Esophagus squamous epithelium (tissue), 5 donors: Measurements from ENCODE around the gene COL1A2. TPM values are rescaled to one million over a fixed set of nuclear protein-coding genes. Genes with fewer than 3 reads are reported as not detected.

Experiments
- DNase-seq: peaks from one replicate; lab custom pipeline; 2025; lab: John Stamatoyannopoulos, UW
- H3K27ac ChIP-seq, 4 donors: fragments of 200-600 bp; sonication (generic); one replicate each; pipeline ENCODE4 v1.5.1; 2016 to 2019; ENCODE audit warnings: mild to moderate bottlenecking in 1 of 4
- H3K27me3 ChIP-seq, 4 donors: fragments of 200-600 bp; sonication (generic); 1 replicate in 3 of 4; 2 replicates in 1 of 4; pipeline versions ENCODE4 v1.5.1 to v1.6.0; 2017 to 2021; ENCODE audit warnings: antibody characterized with exemption in 1 of 4
- H3K36me3 ChIP-seq, 3 donors: fragments of 200-600 bp; sonication (generic); one replicate each; pipeline ENCODE4 v1.5.1; 2016 to 2019
- H3K4me1 ChIP-seq, 3 donors: fragments of 200-600 bp; sonication (generic); one replicate each; pipeline ENCODE4 v1.5.1; 2017 to 2019
- H3K4me3 ChIP-seq, 4 donors: fragments of 200-600 bp; sonication (generic); 1 replicate in 3 of 4; 2 replicates in 1 of 4; pipeline ENCODE4 v1.5.1; 2016 to 2019; ENCODE audit warnings: mild to moderate bottlenecking in 2 of 4, moderate library complexity in 1 of 4
- H3K9me3 ChIP-seq, 3 donors: fragments of 200-600 bp; sonication (generic); one replicate each; pipeline ENCODE4 v1.5.1; 2016 to 2019
- CTCF ChIP-seq, 6 experiments: fragments of 450-650 bp in 4 of 6; fragments of 200-600 bp in 2 of 6; sonication (generic) in 2 of 6; IDR thresholded peaks; one replicate each; pipeline ENCODE4 v1.5.1; 2016 to 2019; ENCODE audit warnings: antibody characterized with exemption in 6 of 6, mild to moderate bottlenecking in 4 of 6, moderate library complexity in 4 of 6
- POLR2A ChIP-seq, 4 donors: fragments of 450-650 bp; IDR thresholded peaks; one replicate each; pipeline ENCODE4 v1.6.1; 2017; ENCODE audit warnings: antibody characterized with exemption in 4 of 4, mild to moderate bottlenecking in 4 of 4, moderate library complexity in 3 of 4
- WGBS, 2 donors: methylation state at CpG; one replicate each; pipeline ENCODE4 v1.1.5; 2018; 5-methylcytosine and 5-hydroxymethylcytosine counted together
- intact Hi-C: fragments of 100-400 bp; cut with DNase I; formaldehyde crosslinking; loops from one replicate; pipeline ENCODE4 v1.15.0; 2022
- total RNA-seq, 4 donors: library from RNA; depleted of rRNA; stranded (reverse); fragments of >200 nt; gene quantifications; one replicate each; pipeline ENCODE4 v1.1.0, GENCODE V29; 2016
- donor health status: DM: yes; HTN: yes; CAD: no.

COL1A2 gene
- total RNA-seq, 4 donors from 2014 or later, result 18.8 to 129 (median 44.3) TPM

GRCh38 chr7:94410413-94411187, 15.9 kb downstream of the COL1A2 start:
- TF ChIP-seq POLR2A (IDR thresholded peaks at IDR 0.05) (no peak), CTCF (IDR thresholded peaks at IDR 0.05) (no peak)
- Histone ChIP-seq H3K36me3 (peaks cover 0 to 13% (median 0%) of the 10 kb centered on the region in 3 donors), H3K27me3 (no peaks in the 10 kb centered on the region), H3K4me1 (peaks cover 0 to 45% (median 3%) of the 10 kb centered on the region in 3 donors), H3K4me3 (no peak overlapping the region), H3K27ac (peak overlapping the region in 3 of 4 donors; percentile 30 to 45 (median 38)), H3K9me3 (no peaks in the 10 kb centered on the region)
- DNase-seq, result no peak
- WGBS, 2 donors, result 51 to 66% methylated on average over 5 to 6 of the region's 6 CpGs
- intact Hi-C loops, result no loop called here

- intact Hi-C loops, result no loop called here
- no peak for DNase-seq
- TF ChIP-seq CTCF (IDR thresholded peaks at IDR 0.05) (no peak), POLR2A (IDR thresholded peaks at IDR 0.05) (no peak)
- Histone ChIP-seq H3K9me3 (no peaks in the 10 kb centered on the region), H3K4me1 (peaks cover 0 to 41% (median 3%) of the 10 kb centered on the region in 3 donors), H3K4me3 (no peak overlapping the region), H3K27ac (peak overlapping the region in 1 of 4 donors; percentile 45), H3K36me3 (peaks cover 0 to 13% (median 0%) of the 10 kb centered on the region in 3 donors), H3K27me3 (no peaks in the 10 kb centered on the region)
Measured at GRCh38 chr7:94411188-94411466, 16.4 kb downstream of the COL1A2 start.

DNA sequence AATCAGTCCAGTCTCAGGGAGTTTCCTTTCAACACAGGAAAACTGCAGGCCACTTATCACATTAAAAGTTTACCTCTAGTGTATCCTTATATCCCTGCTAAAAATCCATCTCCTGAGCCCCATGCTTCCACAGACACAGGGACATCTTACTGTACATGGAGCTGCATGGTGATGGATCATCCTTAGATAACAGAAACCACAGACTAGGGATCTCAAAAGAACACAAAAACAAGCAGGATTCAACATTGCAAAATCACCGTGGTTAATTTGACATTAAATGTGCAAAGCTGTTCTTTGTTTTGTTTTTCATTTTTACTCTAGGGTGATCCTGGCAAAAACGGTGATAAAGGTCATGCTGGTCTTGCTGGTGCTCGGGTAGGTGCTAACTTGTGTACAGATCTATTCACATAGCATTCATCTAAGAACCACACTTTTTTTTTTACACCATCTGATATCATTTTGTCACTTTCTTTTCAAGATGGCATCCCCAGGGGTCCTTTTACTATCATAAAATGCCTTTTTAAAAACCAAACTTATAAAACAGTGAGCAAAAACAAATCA, 18.1 kb downstream of the COL1A2 start:
- H3K4me3 ChIP-seq, result no peak overlapping the region
- H3K4me1 ChIP-seq, result peaks cover 0 to 39% (median 0%) of the 10 kb centered on the region in 3 donors
- intact Hi-C loops, result no loop called here
- H3K27ac ChIP-seq, result peak overlapping the region in 3 of 4 donors; percentile 30 to 59 (median 50)
- DNase-seq, result no peak
- no peaks in the 10 kb centered on the region for H3K9me3 ChIP-seq
- peaks cover 0 to 23% (median 0%) of the 10 kb centered on the region in 3 donors for H3K36me3 ChIP-seq
- 29 to 31% methylated on average over 3 of the region's 3 CpGs for WGBS, 2 donors
- H3K27me3 ChIP-seq, result no peaks in the 10 kb centered on the region
- TF ChIP-seq CTCF (IDR thresholded peaks at IDR 0.05) (no peak), POLR2A (IDR thresholded peaks at IDR 0.05) (no peak)

DNA sequence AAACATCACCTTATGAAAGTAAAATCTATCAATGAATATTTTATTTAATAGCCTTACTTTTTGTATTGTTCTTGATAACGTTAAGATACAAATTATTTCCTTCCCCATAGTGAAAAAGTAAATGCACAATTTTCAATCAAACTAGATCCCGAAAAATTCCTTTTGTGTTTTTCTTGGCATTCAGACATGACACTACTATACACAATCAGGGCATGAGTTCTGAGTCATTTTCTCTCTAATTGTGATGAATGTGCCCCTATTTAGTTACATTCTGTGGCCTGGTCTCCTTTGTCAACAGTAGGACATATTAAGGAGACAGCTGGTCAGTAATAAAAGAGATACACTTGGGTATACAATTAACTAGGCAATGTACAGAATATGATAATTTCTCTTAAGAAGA, 19.8 kb downstream of the COL1A2 start:
- H3K4me3 ChIP-seq, result no peak overlapping the region
- no peak for DNase-seq
- H3K27me3 ChIP-seq, result no peaks in the 10 kb centered on the region
- no peak for TF ChIP-seq POLR2A (IDR thresholded peaks at IDR 0.05)
- TF ChIP-seq CTCF (IDR thresholded peaks at IDR 0.05), result no peak
- peaks cover 0 to 36% (median 0%) of the 10 kb centered on the region in 3 donors for H3K4me1 ChIP-seq
- intact Hi-C loops, result no loop called here
- H3K36me3 ChIP-seq, result peaks cover 0 to 30% (median 0%) of the 10 kb centered on the region in 3 donors
- H3K9me3 ChIP-seq, result no peaks in the 10 kb centered on the region
- 18 to 23% methylated on average over 2 of the region's 2 CpGs for WGBS, 2 donors
- H3K27ac ChIP-seq, result peak overlapping the region in 2 of 4 donors; percentile 59 to 62

DNA sequence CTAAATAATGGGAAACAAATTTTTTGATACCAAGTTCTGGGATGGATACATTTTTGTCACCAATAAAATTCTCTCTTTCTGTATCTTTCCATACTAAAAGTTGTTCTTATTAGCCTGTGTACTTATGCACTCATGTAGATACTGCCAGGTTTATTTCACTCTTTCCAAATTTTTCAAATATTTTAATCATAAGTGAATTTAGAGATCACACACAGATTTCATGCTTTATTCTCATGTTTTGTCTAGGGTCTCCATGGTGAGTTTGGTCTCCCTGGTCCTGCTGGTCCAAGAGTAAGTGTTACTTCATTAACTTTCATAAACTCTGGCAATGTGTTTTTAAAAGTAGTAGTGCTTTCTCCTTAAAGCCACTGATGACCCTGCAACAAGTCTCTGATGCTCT, 20.3 kb downstream of the COL1A2 start:
- intact Hi-C loops, result no loop called here
- no peak for DNase-seq
- Histone ChIP-seq H3K9me3 (no peaks in the 10 kb centered on the region), H3K27ac (peak overlapping the region in 1 of 4 donors; percentile 59), H3K4me3 (no peak overlapping the region), H3K4me1 (peaks cover 0 to 31% (median 0%) of the 10 kb centered on the region in 3 donors), H3K36me3 (peaks cover 0 to 30% (median 0%) of the 10 kb centered on the region in 3 donors), H3K27me3 (no peaks in the 10 kb centered on the region)
- TF ChIP-seq CTCF (IDR thresholded peaks at IDR 0.05) (no peak), POLR2A (IDR thresholded peaks at IDR 0.05) (no peak)
